Regular cardiac myocyte (primary cell): ENCODE results near the gene ENOPH1. TPM values are rescaled to one million over a fixed set of nuclear protein-coding genes. Genes with fewer than 3 reads are reported as not detected.

Source experiments
- total RNA-seq: library from RNA; depleted of rRNA; stranded (reverse); fragments of >200 nt; gene quantifications from 2 replicates; pipeline ENCODE4 v1.2.3, GENCODE V29; 2014

Gene ENOPH1
- total RNA-seq: 55.2 and 73.6 TPM in 2 replicates

GRCh38 chr4:82430193-82430963 is at the start of gene ENOPH1, which contains the start of gene HNRNPDL:
ENOPH1 (plus strand) TSS chr4:82430590; CDS start chr4:82430830, 240 bp downstream.
HNRNPDL (minus strand) TSS chr4:82430462; CDS start chr4:82429690, 772 bp downstream.

Other genes starting within 250 kb of the ENOPH1 start
- 13.8 and 27.8 TPM in 2 replicates for gene HNRNPD, start 56.6 kb upstream of the ENOPH1 start, total RNA-seq
- 130 and 211 TPM in 2 replicates for gene HNRNPDL, start 128 bp upstream of the ENOPH1 start, total RNA-seq
- 0.38 and 0.85 TPM in 2 replicates for gene TMEM150C, start 131.4 kb downstream of the ENOPH1 start, total RNA-seq